Stimulated activated CD4-positive, alpha-beta T cell treated with anti-CD3 and anti-CD28 coated beads, Interleukin-12 subunit alpha, Interleukin-12 subunit beta, amount 100 ng/mL, for 4 hours (primary cell): ENCODE measurements around the gene LARGE1.

Experiments
- DNase-seq: peaks from one replicate; pipeline ENCODE4 v3.0.0-alpha.2; 2020

The LARGE1 gene

GRCh38 chr22:33811208-33811607 lies 109.1 kb downstream of the LARGE1 start:
- no peak for DNase-seq

- no peak for DNase-seq
Measured at GRCh38 chr22:33807470-33807869, 112.8 kb downstream of the LARGE1 start.

GRCh38 chr22:33806191-33806590 lies 114.1 kb downstream of the LARGE1 start:
- DNase-seq: no peak

GRCh38 chr22:33803371-33804282 lies 116.6 kb downstream of the LARGE1 start:
- DNase-seq: no peak

- DNase-seq: no peak
Measured at GRCh38 chr22:33798401-33798800, 121.9 kb downstream of the LARGE1 start.

- DNase-seq: no peak
Measured at GRCh38 chr22:33796494-33796893, 123.8 kb downstream of the LARGE1 start.

GRCh38 chr22:33793475-33793874 lies 126.8 kb downstream of the LARGE1 start:
- DNase-seq: no peak

- DNase-seq: no peak
Measured at GRCh38 chr22:33792832-33793231, 127.4 kb downstream of the LARGE1 start.

GRCh38 chr22:33789690-33790253 lies 130.5 kb downstream of the LARGE1 start:
- no peak for DNase-seq

GRCh38 chr22:33788927-33789326 lies 131.3 kb downstream of the LARGE1 start:
- DNase-seq: no peak

GRCh38 chr22:33787645-33788456 lies 132.4 kb downstream of the LARGE1 start:
- DNase-seq: no peak

GRCh38 chr22:33786149-33786548 lies 134.1 kb downstream of the LARGE1 start:
- no peak for DNase-seq

GRCh38 chr22:33785283-33785968 lies 134.8 kb downstream of the LARGE1 start:
- no peak for DNase-seq

GRCh38 chr22:33781411-33781810 lies 138.9 kb downstream of the LARGE1 start:
- no peak for DNase-seq

- no peak for DNase-seq
Measured at GRCh38 chr22:33780531-33781136, 139.6 kb downstream of the LARGE1 start.

- no peak for DNase-seq
Measured at GRCh38 chr22:33779243-33779642, 141.0 kb downstream of the LARGE1 start.

GRCh38 chr22:33776491-33776890 lies 143.8 kb downstream of the LARGE1 start:
- no peak for DNase-seq

GRCh38 chr22:33774781-33775180 lies 145.5 kb downstream of the LARGE1 start:
- no peak for DNase-seq

GRCh38 chr22:33772745-33773144 lies 147.5 kb downstream of the LARGE1 start:
- DNase-seq: no peak

GRCh38 chr22:33771136-33771535 lies 149.1 kb downstream of the LARGE1 start:
- DNase-seq: no peak

GRCh38 chr22:33770723-33771122 lies 149.6 kb downstream of the LARGE1 start:
- no peak for DNase-seq

- no peak for DNase-seq
Measured at GRCh38 chr22:33766091-33766490, 154.2 kb downstream of the LARGE1 start.

GRCh38 chr22:33758961-33759360 lies 161.3 kb downstream of the LARGE1 start:
- DNase-seq: no peak
